ENCODE data around the gene UNC50. TPM values are rescaled to one million over a fixed set of nuclear protein-coding genes. Genes with fewer than 3 reads are reported as not detected.

UNC50 gene
- total RNA-seq, 4 donors from 2014 or later: 12.0 to 57.9 (median 33.9) TPM

DNA sequence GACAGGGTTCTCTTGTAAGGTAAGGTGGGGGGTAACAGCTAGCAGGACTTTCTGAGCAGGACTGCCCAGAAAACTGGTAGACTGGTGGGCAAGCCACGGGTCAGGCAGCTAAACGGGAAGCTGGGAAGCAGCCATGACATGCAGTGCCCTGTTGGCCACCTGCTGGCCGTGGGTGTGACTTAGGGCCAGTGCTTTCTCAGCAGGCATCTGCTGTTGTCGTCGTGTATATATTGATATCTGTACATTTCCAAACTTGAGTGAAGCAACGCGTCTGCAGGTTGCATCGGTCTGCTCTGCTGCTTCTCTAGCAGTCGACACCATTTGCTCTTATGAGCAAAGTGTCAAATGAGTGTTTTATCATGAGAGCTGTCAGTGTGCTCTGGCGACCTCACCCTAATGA lies 31.1 kb upstream of the UNC50 start:
- Histone ChIP-seq H3K36me3 (no peaks in the 10 kb centered on the region), H3K4me1 (no peaks in the 10 kb centered on the region), H3K4me3 (no peak overlapping the region), H3K9me3 (no peaks in the 10 kb centered on the region), H3K27me3 (no peaks in the 10 kb centered on the region), H3K27ac (no peak overlapping the region)
- TF ChIP-seq POLR2A (IDR thresholded peaks at IDR 0.05): no peak
- TF ChIP-seq, protein P1, sequence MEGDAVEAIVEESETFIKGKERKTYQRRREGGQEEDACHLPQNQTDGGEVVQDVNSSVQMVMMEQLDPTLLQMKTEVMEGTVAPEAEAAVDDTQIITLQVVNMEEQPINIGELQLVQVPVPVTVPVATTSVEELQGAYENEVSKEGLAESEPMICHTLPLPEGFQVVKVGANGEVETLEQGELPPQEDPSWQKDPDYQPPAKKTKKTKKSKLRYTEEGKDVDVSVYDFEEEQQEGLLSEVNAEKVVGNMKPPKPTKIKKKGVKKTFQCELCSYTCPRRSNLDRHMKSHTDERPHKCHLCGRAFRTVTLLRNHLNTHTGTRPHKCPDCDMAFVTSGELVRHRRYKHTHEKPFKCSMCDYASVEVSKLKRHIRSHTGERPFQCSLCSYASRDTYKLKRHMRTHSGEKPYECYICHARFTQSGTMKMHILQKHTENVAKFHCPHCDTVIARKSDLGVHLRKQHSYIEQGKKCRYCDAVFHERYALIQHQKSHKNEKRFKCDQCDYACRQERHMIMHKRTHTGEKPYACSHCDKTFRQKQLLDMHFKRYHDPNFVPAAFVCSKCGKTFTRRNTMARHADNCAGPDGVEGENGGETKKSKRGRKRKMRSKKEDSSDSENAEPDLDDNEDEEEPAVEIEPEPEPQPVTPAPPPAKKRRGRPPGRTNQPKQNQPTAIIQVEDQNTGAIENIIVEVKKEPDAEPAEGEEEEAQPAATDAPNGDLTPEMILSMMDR (IDR thresholded peaks at IDR 0.05): no peak
- DNase-seq: no peak
- intact Hi-C loops (cut with DNase I; ENCODE audit: low total_unique reads): no loop called here

DNA sequence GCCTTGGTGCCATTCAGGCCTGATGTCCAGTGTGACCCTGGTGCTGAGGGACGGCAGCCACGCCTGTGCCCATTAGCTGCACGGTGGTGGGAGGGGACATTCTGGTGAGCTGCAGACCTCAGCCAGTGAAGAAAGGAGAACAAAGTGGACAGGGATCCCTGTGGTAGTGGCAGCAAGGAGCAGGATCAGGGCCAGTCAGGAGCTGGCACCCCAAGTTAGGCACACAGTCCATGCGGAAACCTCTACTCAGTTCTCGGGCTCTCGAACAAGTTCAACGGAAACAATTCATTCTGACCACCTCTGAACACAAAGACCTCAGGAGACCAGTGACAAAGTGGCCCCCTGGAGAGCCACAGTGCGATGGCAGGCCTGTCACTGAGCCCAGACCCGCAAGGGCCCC lies 30.2 kb upstream of the UNC50 start:
- no peaks in the 10 kb centered on the region for H3K27me3 ChIP-seq
- H3K4me3 ChIP-seq: no peak overlapping the region
- no peaks in the 10 kb centered on the region for H3K36me3 ChIP-seq
- TF ChIP-seq, protein P1 (IDR thresholded peaks at IDR 0.05): no peak
- no peak for TF ChIP-seq POLR2A (IDR thresholded peaks at IDR 0.05)
- DNase-seq: no peak
- intact Hi-C loops (cut with DNase I; ENCODE audit: low total_unique reads): no loop called here
- no peaks in the 10 kb centered on the region for H3K9me3 ChIP-seq
- no peak overlapping the region for H3K27ac ChIP-seq
- H3K4me1 ChIP-seq: no peaks in the 10 kb centered on the region

DNA sequence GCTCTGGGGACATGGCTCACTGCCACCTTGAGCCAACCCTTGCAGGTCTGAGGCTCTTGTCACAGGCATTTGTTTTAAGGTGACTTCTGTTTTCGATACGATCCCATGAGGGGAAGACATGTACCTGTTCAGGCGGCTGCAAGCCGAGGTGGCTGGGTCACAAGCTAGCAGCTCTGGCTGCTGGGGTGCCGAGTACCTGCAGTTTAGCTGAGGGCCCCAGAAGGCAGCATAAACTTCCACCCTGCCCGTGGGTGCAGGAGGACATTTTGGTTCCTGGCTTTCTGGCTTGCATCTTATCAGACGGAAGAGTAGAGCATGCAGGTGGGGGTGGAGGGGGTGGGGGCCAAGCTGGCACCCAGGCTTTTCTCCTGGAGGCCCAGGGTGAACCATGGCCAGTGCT lies 28.5 kb upstream of the UNC50 start:
- Histone ChIP-seq H3K4me3 (no peak overlapping the region), H3K27ac (no peak overlapping the region), H3K9me3 (no peaks in the 10 kb centered on the region), H3K4me1 (no peaks in the 10 kb centered on the region), H3K27me3 (no peaks in the 10 kb centered on the region), H3K36me3 (no peaks in the 10 kb centered on the region)
- TF ChIP-seq, protein P1 (IDR thresholded peaks at IDR 0.05): no peak
- no peak for TF ChIP-seq POLR2A (IDR thresholded peaks at IDR 0.05)
- DNase-seq: no peak
- intact Hi-C loops (cut with DNase I; ENCODE audit: low total_unique reads): no loop called here

DNA sequence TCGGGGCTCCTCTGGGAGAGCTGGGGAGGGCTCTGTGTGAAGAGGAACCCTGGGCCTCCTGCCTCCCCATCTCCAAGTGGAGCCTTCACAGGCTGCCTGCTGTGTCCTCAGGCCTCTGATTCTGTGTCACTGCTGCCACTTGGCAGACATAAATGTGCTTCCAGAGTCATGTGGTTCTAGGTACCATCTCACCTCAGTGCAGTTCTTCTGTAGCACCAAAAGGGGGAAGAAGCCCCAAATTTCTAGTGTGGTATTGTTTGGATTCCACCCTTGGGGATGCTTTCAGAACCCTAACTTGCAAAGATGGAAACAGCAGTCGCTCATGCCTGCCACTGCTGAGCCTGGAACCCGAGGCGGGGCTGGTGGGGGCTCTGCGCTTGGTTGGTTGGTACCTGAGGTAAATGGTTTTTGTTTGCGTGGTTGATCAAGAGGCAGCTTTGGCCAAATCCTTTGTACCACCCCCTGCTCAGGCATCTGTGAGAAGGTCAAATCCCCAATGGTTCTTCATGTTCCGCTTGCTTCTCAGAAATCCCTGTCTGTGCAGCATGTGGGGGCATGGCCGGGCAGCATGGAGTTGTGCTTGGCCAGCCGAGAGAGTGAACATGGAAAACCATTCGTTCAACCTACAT lies 27.6 kb upstream of the UNC50 start:
- H3K9me3 ChIP-seq: no peaks in the 10 kb centered on the region
- no peak for DNase-seq
- no peaks in the 10 kb centered on the region for H3K36me3 ChIP-seq
- no peaks in the 10 kb centered on the region for H3K4me1 ChIP-seq
- no peak overlapping the region for H3K4me3 ChIP-seq
- H3K27ac ChIP-seq: no peak overlapping the region
- TF ChIP-seq, protein P1 (IDR thresholded peaks at IDR 0.05): no peak
- no peak for TF ChIP-seq POLR2A (IDR thresholded peaks at IDR 0.05)
- intact Hi-C loops (cut with DNase I; ENCODE audit: low total_unique reads): no loop called here
- no peaks in the 10 kb centered on the region for H3K27me3 ChIP-seq

DNA sequence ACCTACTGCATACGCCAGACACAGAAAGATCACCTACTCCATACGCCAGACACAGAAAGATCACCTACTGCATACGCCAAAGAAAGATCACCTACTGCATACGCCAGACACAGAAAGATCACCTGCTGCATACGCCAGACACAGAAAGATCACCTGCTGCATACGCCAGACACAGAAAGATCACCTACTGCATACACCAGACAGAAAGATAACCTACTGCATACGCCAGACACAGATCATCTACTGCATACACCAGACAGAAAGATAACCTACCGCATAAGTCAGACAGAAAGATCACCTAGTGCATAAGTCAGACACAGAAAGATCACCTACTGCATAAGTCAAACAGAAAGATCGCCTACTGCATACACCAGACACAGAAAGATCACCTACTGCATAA lies 25.9 kb upstream of the UNC50 start:
- no peak for DNase-seq
- no peak overlapping the region for H3K27ac ChIP-seq
- H3K27me3 ChIP-seq: no peaks in the 10 kb centered on the region
- no peak for TF ChIP-seq POLR2A (IDR thresholded peaks at IDR 0.05)
- TF ChIP-seq, protein P1 (IDR thresholded peaks at IDR 0.05): no peak
- intact Hi-C loops (cut with DNase I; ENCODE audit: low total_unique reads): no loop called here
- no peaks in the 10 kb centered on the region for H3K36me3 ChIP-seq
- no peaks in the 10 kb centered on the region for H3K4me1 ChIP-seq
- no peaks in the 10 kb centered on the region for H3K9me3 ChIP-seq
- H3K4me3 ChIP-seq: no peak overlapping the region
